ENCODE data around the gene PRR20G.

The PRR20G gene

GRCh38 chr3:127237835-127238234, 50.0 kb downstream of the PRR20G start:
- DNase-seq (ENCODE audit: extremely low spot score, insufficient read length, low read depth) (no peak), FAIRE-seq (no peak)

GRCh38 chr3:127235706-127236105, 52.1 kb downstream of the PRR20G start:
- DNase-seq (ENCODE audit: extremely low spot score, insufficient read length, low read depth) = no peak
- no peak for FAIRE-seq

GRCh38 chr3:127234778-127235177, 53.1 kb downstream of the PRR20G start:
- FAIRE-seq (no peak), DNase-seq (ENCODE audit: extremely low spot score, insufficient read length, low read depth) (no peak)
